ENCODE results near the gene TMEM131L.

GRCh38 chr4:153603258-153603657 is 137.1 kb downstream of the TMEM131L start:
- TF ChIP-seq, protein P1, sequence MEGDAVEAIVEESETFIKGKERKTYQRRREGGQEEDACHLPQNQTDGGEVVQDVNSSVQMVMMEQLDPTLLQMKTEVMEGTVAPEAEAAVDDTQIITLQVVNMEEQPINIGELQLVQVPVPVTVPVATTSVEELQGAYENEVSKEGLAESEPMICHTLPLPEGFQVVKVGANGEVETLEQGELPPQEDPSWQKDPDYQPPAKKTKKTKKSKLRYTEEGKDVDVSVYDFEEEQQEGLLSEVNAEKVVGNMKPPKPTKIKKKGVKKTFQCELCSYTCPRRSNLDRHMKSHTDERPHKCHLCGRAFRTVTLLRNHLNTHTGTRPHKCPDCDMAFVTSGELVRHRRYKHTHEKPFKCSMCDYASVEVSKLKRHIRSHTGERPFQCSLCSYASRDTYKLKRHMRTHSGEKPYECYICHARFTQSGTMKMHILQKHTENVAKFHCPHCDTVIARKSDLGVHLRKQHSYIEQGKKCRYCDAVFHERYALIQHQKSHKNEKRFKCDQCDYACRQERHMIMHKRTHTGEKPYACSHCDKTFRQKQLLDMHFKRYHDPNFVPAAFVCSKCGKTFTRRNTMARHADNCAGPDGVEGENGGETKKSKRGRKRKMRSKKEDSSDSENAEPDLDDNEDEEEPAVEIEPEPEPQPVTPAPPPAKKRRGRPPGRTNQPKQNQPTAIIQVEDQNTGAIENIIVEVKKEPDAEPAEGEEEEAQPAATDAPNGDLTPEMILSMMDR (IDR thresholded peaks at IDR 0.05; ENCODE audit: low read depth, low read length, poor library complexity, severe bottlenecking) = no peak
- TF ChIP-seq EZH2phosphoT487 (IDR thresholded peaks at IDR 0.05; ENCODE audit: borderline replicate concordance, low read length) = no peak
